ENCODE measurements around the gene IFT43. TPM values are rescaled to one million over a fixed set of nuclear protein-coding genes. Genes with fewer than 3 reads are reported as not detected.

IFT43 gene
- total RNA-seq, 1 experiment from 2014 or later, result 17.5 TPM

GRCh38 chr14:76056128-76056527, 70.6 kb downstream of the IFT43 start:
- H3K4me3 Mint-ChIP-seq, result no peak overlapping the region
- peak; percentile 90 for ATAC-seq
- ChIA-PET CTCF (interaction anchor here (0.6 to 2.1 kb wide), 18 partner anchors 9 to 585 kb away, joined by 3 to 17 read pairs (median 3); no protein-coding TSS in a partner anchor), POLR2A (no interaction called here)
- peaks cover 3% of the 10 kb centered on the region; the same call in 1 of the 2 replicates for H3K36me3 Mint-ChIP-seq
- H3K9me3 Mint-ChIP-seq, result peaks cover 7% of the 10 kb centered on the region
- no peaks in the 10 kb centered on the region; the same call in 1 of the 2 replicates for H3K4me1 Mint-ChIP-seq
- peak overlapping the region; percentile 9; the same call in 1 of the 2 replicates for H3K27ac Mint-ChIP-seq
- H3K27me3 Mint-ChIP-seq (ENCODE audit: low read depth), result no peaks in the 10 kb centered on the region
- DNase-seq (ENCODE audit: low spot score), result peak; percentile 21
- TF ChIP-seq ATF1 (CRISPR knock-in tag; IDR thresholded peaks at IDR 0.05), result no peak
- no peak for TF ChIP-seq NR1H2 (CRISPR knock-in tag; IDR thresholded peaks at IDR 0.05)
- TF ChIP-seq NFE2L1 (CRISPR knock-in tag; IDR thresholded peaks at IDR 0.05), result no peak
- TF ChIP-seq CREM (CRISPR knock-in tag; IDR thresholded peaks at IDR 0.05), result no peak
- TF ChIP-seq PRRX2 (CRISPR knock-in tag; IDR thresholded peaks at IDR 0.05), result no peak
- TF ChIP-seq SMAD4 (CRISPR knock-in tag; IDR thresholded peaks at IDR 0.05), result no peak
- TF ChIP-seq USF2 (CRISPR knock-in tag; IDR thresholded peaks at IDR 0.05), result no peak
- no peak for TF ChIP-seq ZNF512 (CRISPR knock-in tag; IDR thresholded peaks at IDR 0.05; ENCODE audit: borderline replicate concordance)
- TF ChIP-seq NR2C2 (CRISPR knock-in tag; IDR thresholded peaks at IDR 0.05), result no peak
- no peak for TF ChIP-seq GRHL2 (CRISPR knock-in tag; IDR thresholded peaks at IDR 0.05; ENCODE audit: insufficient replicate concordance, severe bottlenecking)
- no peak for TF ChIP-seq IRF1 (CRISPR knock-in tag; IDR thresholded peaks at IDR 0.05)
- no peak for TF ChIP-seq ZNF232 (CRISPR knock-in tag; IDR thresholded peaks at IDR 0.05)
- TF ChIP-seq ARID4B (CRISPR knock-in tag; IDR thresholded peaks at IDR 0.05; ENCODE audit: borderline replicate concordance), result no peak
- TF ChIP-seq ELF4 (CRISPR knock-in tag; IDR thresholded peaks at IDR 0.05; ENCODE audit: low read depth), result no peak
- TF ChIP-seq MYBL2 (CRISPR knock-in tag; IDR thresholded peaks at IDR 0.05), result no peak

GRCh38 chr14:76057914-76058313, 72.4 kb downstream of the IFT43 start:
- H3K9me3 Mint-ChIP-seq, result peaks cover 7% of the 10 kb centered on the region
- H3K4me3 Mint-ChIP-seq, result no peak overlapping the region
- no peaks in the 10 kb centered on the region for H3K4me1 Mint-ChIP-seq
- no peak overlapping the region for H3K27ac Mint-ChIP-seq
- POLR2A ChIA-PET, result no interaction called here
- no peak for ATAC-seq
- TF ChIP-seq ATF2 (CRISPR knock-in tag; IDR thresholded peaks at IDR 0.05; ENCODE audit: borderline replicate concordance, low read depth) (no peak), USF2 (CRISPR knock-in tag; IDR thresholded peaks at IDR 0.05) (no peak), PREB (CRISPR knock-in tag; IDR thresholded peaks at IDR 0.05; ENCODE audit: borderline replicate concordance) (no peak), FOXJ3 (CRISPR knock-in tag; IDR thresholded peaks at IDR 0.05; ENCODE audit: borderline replicate concordance) (no peak), CBFB (CRISPR knock-in tag; IDR thresholded peaks at IDR 0.05; ENCODE audit: low read depth) (no peak), ZNF396 (CRISPR knock-in tag; IDR thresholded peaks at IDR 0.05; ENCODE audit: borderline replicate concordance) (no peak), ZNF263 (CRISPR knock-in tag; IDR thresholded peaks at IDR 0.05; ENCODE audit: low read depth) (no peak)
- H3K27me3 Mint-ChIP-seq (ENCODE audit: low read depth), result no peaks in the 10 kb centered on the region
- CTCF ChIA-PET, result no interaction called here
- peaks cover 3% of the 10 kb centered on the region; the same call in 1 of the 2 replicates for H3K36me3 Mint-ChIP-seq
- DNase-seq (ENCODE audit: low spot score), result no peak
